SW 1271 (cell line): Measurements from ENCODE around the gene SIPA1.
"Not testable (repeated sequence)": the region's sequence is repeated elsewhere in the genome, so short reads cannot be mapped to it uniquely, and the experiment has no call there.

Source experiments
- DNase-seq, 2 experiments: peaks; one replicate each; lab custom pipeline; 2025; lab: John Stamatoyannopoulos, UW

SIPA1 gene

GRCh38 chr11:65623177-65623576, 14.7 kb upstream of the SIPA1 start:
- DNase-seq = no peak

GRCh38 chr11:65623852-65624616, 13.9 kb upstream of the SIPA1 start:
- no peak for DNase-seq

- DNase-seq = no peak
Observed at GRCh38 chr11:65624931-65625627, 12.8 kb upstream of the SIPA1 start.

GRCh38 chr11:65625628-65626342, 12.1 kb upstream of the SIPA1 start:
- no peak for DNase-seq

- no peak for DNase-seq
Observed at GRCh38 chr11:65627202-65627601, 10.7 kb upstream of the SIPA1 start.

GRCh38 chr11:65629579-65629978, 8.3 kb upstream of the SIPA1 start:
- no peak for DNase-seq

GRCh38 chr11:65630215-65630614, 7.7 kb upstream of the SIPA1 start:
- DNase-seq = no peak

GRCh38 chr11:65633390-65634108, 4.4 kb upstream of the SIPA1 start:
- DNase-seq = no peak

- DNase-seq = no peak
Observed at GRCh38 chr11:65634109-65634436, 3.8 kb upstream of the SIPA1 start.

- no peak for DNase-seq
Observed at GRCh38 chr11:65634440-65634839, 3.5 kb upstream of the SIPA1 start.

GRCh38 chr11:65634905-65635731, 2.8 kb upstream of the SIPA1 start:
- no peak for DNase-seq

GRCh38 chr11:65636108-65637031, 1.5 kb upstream of the SIPA1 start:
- DNase-seq = no peak

- no peak for DNase-seq
Observed at GRCh38 chr11:65637032-65637557, 806 bp upstream of the SIPA1 start.

GRCh38 chr11:65639228-65639597, 1.3 kb downstream of the SIPA1 start:
- DNase-seq = not testable (repeated sequence)

GRCh38 chr11:65639623-65640482, 2.0 kb downstream of the SIPA1 start:
- no peak for DNase-seq

- no peak for DNase-seq
Observed at GRCh38 chr11:65640483-65641296, 2.8 kb downstream of the SIPA1 start.

GRCh38 chr11:65641297-65642013, 3.6 kb downstream of the SIPA1 start:
- DNase-seq = no peak
